ENCODE results near the gene DCST1.

GRCh38 chr1:155073377-155074242 is 40.0 kb downstream of the DCST1 start:
- TF ChIP-seq REST (IDR thresholded peaks at IDR 0.05; ENCODE audit: insufficient read depth in 1 of 2, low read depth in 2 of 2, low read length in 2 of 2) (no peak), POLR2AphosphoS5 (IDR thresholded peaks at IDR 0.05; ENCODE audit: low read depth, low read length) (no peak), TAF1 (IDR thresholded peaks at IDR 0.05; ENCODE audit: borderline replicate concordance, insufficient read depth, low read length) (no peak), SIN3A (IDR thresholded peaks at IDR 0.05; ENCODE audit: borderline replicate concordance, insufficient read depth, low read length) (no peak), FOXP2 (optimal IDR thresholded peaks at IDR 0.05; ENCODE audit: borderline replicate concordance, extremely low read depth, extremely low read length, insufficient read depth) (no peak)

Measured in PFSK-1 (cell line).